Left ventricle myocardium inferior (tissue), 1 donor: ENCODE measurements around the gene POU6F1. TPM values are rescaled to one million over a fixed set of nuclear protein-coding genes. Genes with fewer than 3 reads are reported as not detected.
A peak's percentile ranks its signal among the peaks of the same experiment; 100 is the strongest.

Experiments used
- DNase-seq: peaks from one replicate; pipeline ENCODE4 v3.0.0-alpha.2; 2020
- H3K27ac ChIP-seq: fragments of 200-600 bp; replicated peaks from 2 replicates; pipeline ENCODE4 v1.8.0; 2021
- H3K27me3 ChIP-seq: fragments of 200-600 bp; 2 replicates; pipeline ENCODE4 v1.8.0; 2021; ENCODE audit warnings: low read depth
- H3K36me3 ChIP-seq: fragments of 200-600 bp; 2 replicates; pipeline ENCODE4 v1.8.0; 2021
- H3K4me1 ChIP-seq: fragments of 200-600 bp; 2 replicates; pipeline ENCODE4 v1.8.0; 2021
- H3K4me3 ChIP-seq: fragments of 200-600 bp; 2 replicates; pipeline ENCODE4 v1.8.0; 2021; ENCODE audit warnings: mild to moderate bottlenecking, moderate library complexity
- H3K9me3 ChIP-seq: fragments of 200-600 bp; replicated peaks from 2 replicates; pipeline ENCODE4 v1.8.0; 2021
- intact Hi-C: fragments of 100-400 bp; cut with micrococcal nuclease; formaldehyde crosslinking; loops from one replicate; pipeline ENCODE4 v1.11.0; 2022
- total RNA-seq: library from RNA; stranded (reverse); fragmentation: NEBNext Ultra II Directional; extraction: Animal tissue kit (Norgen Biotek cat#: 25700); gene quantifications from one replicate; pipeline ENCODE4 v1.2.1, GENCODE V29; 2021
- TF ChIP-seq, protein P1 (sequence below): fragments of 200-600 bp; IDR thresholded peaks from 2 replicates; pipeline ENCODE4 v1.8.0; 2021; ENCODE audit warnings: antibody characterized with exemption, mild to moderate bottlenecking, borderline replicate concordance
- donor health status: DM: no; HTN: yes; CAD: no; lungs with severe emphysema.

The POU6F1 gene
- total RNA-seq, 1 donor from 2014 or later = 9.9 TPM

DNA sequence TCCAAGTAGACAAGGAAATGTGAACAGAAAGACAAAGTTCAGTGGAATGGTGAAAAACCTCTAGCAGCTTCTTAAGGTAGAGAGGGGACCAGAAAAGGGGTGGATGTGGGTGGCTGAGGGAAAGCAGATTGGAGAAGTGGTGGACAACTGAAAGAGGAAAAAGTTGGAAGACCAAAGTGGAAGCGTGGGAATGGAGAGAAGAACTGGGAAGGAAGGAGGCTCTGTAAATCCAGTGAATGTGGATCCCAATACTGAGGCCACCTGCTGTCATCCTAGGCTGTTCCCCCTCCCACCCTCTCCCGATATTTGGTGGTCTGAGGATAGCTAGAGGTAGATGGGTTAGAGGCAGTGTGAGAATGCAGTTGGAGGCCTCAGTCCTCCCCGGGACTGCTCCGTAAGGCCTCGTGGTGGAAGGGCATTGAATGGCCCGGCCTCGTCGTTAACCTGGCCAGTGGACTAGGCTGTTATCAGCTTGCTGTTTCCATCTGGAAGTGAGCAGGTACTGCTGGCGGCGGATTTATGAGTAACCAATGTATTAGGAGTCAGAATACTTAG, 822 bp upstream of the POU6F1 start:
- H3K27ac ChIP-seq = peak overlapping the region; percentile 96
- TF ChIP-seq, protein P1, sequence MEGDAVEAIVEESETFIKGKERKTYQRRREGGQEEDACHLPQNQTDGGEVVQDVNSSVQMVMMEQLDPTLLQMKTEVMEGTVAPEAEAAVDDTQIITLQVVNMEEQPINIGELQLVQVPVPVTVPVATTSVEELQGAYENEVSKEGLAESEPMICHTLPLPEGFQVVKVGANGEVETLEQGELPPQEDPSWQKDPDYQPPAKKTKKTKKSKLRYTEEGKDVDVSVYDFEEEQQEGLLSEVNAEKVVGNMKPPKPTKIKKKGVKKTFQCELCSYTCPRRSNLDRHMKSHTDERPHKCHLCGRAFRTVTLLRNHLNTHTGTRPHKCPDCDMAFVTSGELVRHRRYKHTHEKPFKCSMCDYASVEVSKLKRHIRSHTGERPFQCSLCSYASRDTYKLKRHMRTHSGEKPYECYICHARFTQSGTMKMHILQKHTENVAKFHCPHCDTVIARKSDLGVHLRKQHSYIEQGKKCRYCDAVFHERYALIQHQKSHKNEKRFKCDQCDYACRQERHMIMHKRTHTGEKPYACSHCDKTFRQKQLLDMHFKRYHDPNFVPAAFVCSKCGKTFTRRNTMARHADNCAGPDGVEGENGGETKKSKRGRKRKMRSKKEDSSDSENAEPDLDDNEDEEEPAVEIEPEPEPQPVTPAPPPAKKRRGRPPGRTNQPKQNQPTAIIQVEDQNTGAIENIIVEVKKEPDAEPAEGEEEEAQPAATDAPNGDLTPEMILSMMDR = no peak
- H3K9me3 ChIP-seq = no peaks in the 10 kb centered on the region
- no peaks in the 10 kb centered on the region for H3K36me3 ChIP-seq
- peaks cover 31% of the 10 kb centered on the region for H3K4me1 ChIP-seq
- no peak for DNase-seq
- no peaks in the 10 kb centered on the region for H3K27me3 ChIP-seq
- H3K4me3 ChIP-seq = peak overlapping the region; percentile 91
- intact Hi-C loops = no loop called here

DNA sequence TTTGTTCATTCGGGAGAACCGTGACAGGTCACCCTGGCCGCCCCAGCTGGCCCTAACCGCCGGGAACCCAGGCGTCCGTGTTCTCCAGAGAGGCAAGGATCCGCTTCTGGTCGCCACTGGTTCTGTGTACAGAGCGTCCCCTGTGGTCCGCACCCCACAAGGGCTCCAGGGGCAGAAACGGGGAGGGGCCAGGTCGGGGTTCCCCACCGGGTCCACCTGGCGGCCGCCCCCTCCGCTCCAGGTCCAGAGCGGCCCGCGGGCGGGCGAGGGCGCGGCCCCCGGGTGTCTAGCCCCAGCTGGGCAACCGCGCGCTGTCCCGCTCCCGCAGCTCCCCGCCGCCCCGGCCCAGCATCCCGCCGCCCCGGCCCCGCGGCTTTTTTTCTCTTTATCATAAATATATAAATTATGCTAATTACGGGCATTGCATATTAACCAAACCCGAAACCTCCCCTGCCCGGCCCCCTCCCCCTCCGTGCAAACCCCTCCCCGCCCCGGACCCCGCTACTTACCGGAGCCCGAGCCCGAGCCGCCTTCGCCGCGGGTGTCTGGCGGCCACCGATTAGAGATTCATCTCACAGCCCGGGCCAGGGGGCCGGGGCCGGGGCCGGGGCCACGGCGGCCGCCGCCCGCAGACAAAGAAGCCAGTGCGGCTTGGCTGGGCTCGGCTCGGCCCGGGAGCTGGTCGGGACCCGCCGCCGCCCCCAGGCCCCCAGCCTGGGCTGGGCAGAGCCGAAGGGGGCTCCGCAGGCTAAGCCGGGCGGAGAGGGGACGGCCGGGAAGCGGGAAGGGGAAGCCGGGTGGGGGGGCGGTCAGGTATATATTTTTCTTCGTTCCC, 512 bp downstream of the POU6F1 start:
- Histone ChIP-seq H3K4me3 (peak overlapping the region; percentile 91), H3K27ac (peak overlapping the region; percentile 96), H3K27me3 (no peaks in the 10 kb centered on the region), H3K36me3 (no peaks in the 10 kb centered on the region), H3K9me3 (no peaks in the 10 kb centered on the region), H3K4me1 (peaks cover 31% of the 10 kb centered on the region)
- DNase-seq = peak; percentile 62
- intact Hi-C loops = no loop called here
- TF ChIP-seq, protein P1 = peak; percentile 44

DNA sequence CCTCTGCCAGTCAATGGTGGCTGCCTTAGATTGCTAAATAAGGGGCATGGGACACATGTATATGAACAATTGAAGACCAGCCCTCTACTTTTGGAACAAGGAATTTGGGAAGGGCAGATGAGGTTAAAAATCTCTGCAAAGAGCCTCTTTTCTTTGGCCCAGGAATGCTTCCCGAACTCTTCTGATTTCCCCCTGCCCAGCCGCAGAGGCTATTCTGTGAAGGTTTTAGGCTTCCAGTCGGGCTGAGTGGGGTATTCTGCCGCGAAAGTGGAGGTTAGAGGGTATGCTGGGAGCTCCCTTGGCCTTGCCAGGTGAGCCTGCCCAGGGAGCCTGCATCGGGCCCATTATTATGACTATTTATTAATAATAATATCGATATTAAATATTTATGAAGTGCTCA, 1.2 kb downstream of the POU6F1 start:
- H3K9me3 ChIP-seq = no peaks in the 10 kb centered on the region
- intact Hi-C loops = no loop called here
- no peak for DNase-seq
- peaks cover 31% of the 10 kb centered on the region for H3K4me1 ChIP-seq
- TF ChIP-seq, protein P1 = no peak
- H3K27me3 ChIP-seq = no peaks in the 10 kb centered on the region
- peak overlapping the region; percentile 96 for H3K27ac ChIP-seq
- H3K36me3 ChIP-seq = no peaks in the 10 kb centered on the region
- peak overlapping the region; percentile 91 for H3K4me3 ChIP-seq

DNA sequence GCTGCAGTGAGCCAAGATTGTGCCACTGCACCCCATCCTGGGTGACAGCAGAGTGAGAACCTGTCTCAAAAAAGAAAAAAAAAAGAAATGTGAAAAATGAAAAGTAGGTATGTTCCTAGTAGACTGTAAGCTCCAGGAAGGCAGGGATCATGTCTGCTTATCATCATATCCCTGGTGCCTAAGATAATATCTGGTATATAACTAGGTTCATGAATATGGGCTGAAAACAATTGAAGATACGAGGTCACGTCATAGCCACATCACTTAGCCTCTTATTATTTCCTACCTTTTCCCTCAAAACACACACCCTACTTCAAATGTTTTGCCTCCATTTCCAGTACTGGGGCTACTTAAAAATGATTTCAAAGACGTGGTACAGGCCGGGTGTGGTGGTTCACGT, 3.0 kb downstream of the POU6F1 start:
- TF ChIP-seq, protein P1 = no peak
- H3K27me3 ChIP-seq = no peaks in the 10 kb centered on the region
- H3K9me3 ChIP-seq = no peaks in the 10 kb centered on the region
- no peak for DNase-seq
- peaks cover 31% of the 10 kb centered on the region for H3K4me1 ChIP-seq
- H3K27ac ChIP-seq = no peak overlapping the region
- no peaks in the 10 kb centered on the region for H3K36me3 ChIP-seq
- intact Hi-C loops = no loop called here
- H3K4me3 ChIP-seq = no peak overlapping the region

DNA sequence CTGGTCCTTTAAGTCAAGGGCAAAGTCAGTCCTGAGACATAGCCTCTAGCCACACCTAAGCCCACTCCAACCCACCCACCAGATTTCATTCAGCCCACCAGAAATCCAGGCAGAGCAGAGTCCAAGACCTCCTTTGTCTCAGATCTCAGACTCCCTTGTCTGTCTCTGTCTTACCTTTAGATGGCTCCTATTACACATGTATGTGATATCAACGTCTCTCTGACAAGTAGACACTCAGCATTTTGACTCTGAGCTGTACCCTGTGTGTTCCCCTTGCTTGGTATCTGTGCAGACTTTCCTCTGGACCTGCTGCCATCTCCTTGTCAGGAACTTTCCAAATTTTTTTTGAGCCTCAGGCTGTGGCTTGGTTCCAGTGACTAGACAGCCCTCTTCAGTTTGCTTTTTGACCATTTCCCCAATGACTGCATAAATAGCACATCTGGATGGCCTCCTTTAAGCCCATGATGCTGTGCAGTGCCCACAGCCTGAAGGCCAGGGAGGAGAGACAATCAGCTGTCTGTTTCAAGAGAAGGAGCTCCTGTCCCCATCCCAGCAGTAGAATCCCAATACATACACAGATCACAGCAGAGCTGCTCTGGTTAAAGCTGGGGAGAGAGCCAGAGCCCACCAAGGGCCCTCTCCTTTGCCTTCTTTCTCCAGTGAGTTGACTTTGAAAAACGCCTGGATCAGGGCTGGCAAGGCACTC, 7.0 kb downstream of the POU6F1 start:
- Histone ChIP-seq H3K27ac (no peak overlapping the region), H3K4me1 (no peaks in the 10 kb centered on the region), H3K4me3 (no peak overlapping the region), H3K27me3 (no peaks in the 10 kb centered on the region), H3K36me3 (no peaks in the 10 kb centered on the region), H3K9me3 (no peaks in the 10 kb centered on the region)
- intact Hi-C loops = no loop called here
- TF ChIP-seq, protein P1 = no peak
- DNase-seq = no peak
